PFSK-1 (cell line): ENCODE measurements around the gene SEC16B.

Experiments
- FOXP2 ChIP-seq: optimal IDR thresholded peaks from 2 replicates; pipeline ENCODE3; 2011; ENCODE audit warnings: borderline replicate concordance, control low read depth, inconsistent platforms; ENCODE audit not compliant: insufficient read depth; ENCODE audit errors: extremely low read length, extremely low read depth
- POLR2AphosphoS5 ChIP-seq: IDR thresholded peaks from 2 replicates; pipeline ENCODE4 v1.6.1; 2012; ENCODE audit warnings: low read depth, mild to moderate bottlenecking, control low read depth, low read length, moderate library complexity
- SIN3A ChIP-seq: IDR thresholded peaks from 2 replicates; pipeline ENCODE4 v1.6.1; 2012; ENCODE audit warnings: mild to moderate bottlenecking, low read length, moderate library complexity, borderline replicate concordance; ENCODE audit not compliant: insufficient read depth
- TAF1 ChIP-seq: IDR thresholded peaks from 2 replicates; pipeline ENCODE4 v1.6.1; 2012; ENCODE audit warnings: low read length, control low read depth, borderline replicate concordance; ENCODE audit not compliant: insufficient read depth
- TF ChIP-seq, protein P1 (sequence below), 2 experiments: IDR thresholded peaks; 2 replicates each; pipeline versions ENCODE4 v1.6.1 to v1.8.0; 2011 to 2012; ENCODE audit warnings: low read depth in 2 of 2, low read length in 2 of 2, control low read depth in 1 of 2, inconsistent platforms in 1 of 2, mild to moderate bottlenecking in 1 of 2, moderate library complexity in 1 of 2; ENCODE audit not compliant: insufficient read depth in 1 of 2

The SEC16B gene

DNA sequence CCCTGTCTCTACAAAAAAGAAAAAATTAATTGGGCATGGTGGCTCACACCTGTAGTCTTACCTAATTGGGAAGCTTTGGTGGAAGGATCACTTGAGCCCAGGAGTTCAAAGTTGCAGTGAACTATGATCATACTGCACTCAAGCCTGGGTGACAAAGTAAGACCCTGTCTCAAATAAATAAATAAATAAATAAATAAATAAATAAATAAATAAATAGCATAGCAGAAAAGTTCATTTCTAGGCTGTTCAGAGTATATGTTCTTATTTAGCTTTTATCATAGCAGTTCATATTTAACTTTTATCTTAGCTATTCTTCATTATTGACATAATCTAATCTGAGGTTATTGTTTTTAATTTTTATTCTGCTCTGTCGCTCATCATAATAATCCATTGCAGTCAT, 8.7 kb upstream of the SEC16B start:
- TF ChIP-seq TAF1 (no peak), SIN3A (no peak), FOXP2 (no peak)
- TF ChIP-seq, protein P1, sequence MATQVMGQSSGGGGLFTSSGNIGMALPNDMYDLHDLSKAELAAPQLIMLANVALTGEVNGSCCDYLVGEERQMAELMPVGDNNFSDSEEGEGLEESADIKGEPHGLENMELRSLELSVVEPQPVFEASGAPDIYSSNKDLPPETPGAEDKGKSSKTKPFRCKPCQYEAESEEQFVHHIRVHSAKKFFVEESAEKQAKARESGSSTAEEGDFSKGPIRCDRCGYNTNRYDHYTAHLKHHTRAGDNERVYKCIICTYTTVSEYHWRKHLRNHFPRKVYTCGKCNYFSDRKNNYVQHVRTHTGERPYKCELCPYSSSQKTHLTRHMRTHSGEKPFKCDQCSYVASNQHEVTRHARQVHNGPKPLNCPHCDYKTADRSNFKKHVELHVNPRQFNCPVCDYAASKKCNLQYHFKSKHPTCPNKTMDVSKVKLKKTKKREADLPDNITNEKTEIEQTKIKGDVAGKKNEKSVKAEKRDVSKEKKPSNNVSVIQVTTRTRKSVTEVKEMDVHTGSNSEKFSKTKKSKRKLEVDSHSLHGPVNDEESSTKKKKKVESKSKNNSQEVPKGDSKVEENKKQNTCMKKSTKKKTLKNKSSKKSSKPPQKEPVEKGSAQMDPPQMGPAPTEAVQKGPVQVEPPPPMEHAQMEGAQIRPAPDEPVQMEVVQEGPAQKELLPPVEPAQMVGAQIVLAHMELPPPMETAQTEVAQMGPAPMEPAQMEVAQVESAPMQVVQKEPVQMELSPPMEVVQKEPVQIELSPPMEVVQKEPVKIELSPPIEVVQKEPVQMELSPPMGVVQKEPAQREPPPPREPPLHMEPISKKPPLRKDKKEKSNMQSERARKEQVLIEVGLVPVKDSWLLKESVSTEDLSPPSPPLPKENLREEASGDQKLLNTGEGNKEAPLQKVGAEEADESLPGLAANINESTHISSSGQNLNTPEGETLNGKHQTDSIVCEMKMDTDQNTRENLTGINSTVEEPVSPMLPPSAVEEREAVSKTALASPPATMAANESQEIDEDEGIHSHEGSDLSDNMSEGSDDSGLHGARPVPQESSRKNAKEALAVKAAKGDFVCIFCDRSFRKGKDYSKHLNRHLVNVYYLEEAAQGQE (IDR thresholded peaks at IDR 0.05; ENCODE audit: insufficient read depth in 1 of 2, low read depth in 2 of 2, low read length in 2 of 2): no peak

DNA sequence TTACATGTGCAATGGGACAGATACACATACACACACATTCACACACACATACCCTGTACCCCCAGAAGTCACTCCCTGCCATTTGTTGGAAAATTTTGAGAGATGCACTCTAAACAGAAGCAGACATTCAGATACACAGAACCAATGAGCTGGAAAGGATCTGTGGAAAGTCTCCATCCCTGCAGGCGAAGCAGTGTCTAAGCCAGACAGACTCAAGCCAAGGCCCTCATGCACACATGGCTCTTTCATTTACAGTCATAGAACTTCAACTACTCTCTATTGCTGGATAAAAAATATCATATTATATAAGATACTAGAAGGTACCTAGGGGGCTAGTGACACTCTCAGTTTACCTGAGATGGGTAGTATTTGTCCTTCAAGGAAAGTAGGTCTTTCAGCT, 7.3 kb upstream of the SEC16B start:
- TF ChIP-seq SIN3A (no peak), TAF1 (no peak)
- TF ChIP-seq, protein P1 (IDR thresholded peaks at IDR 0.05; ENCODE audit: insufficient read depth in 1 of 2, low read depth in 2 of 2, low read length in 2 of 2): no peak

DNA sequence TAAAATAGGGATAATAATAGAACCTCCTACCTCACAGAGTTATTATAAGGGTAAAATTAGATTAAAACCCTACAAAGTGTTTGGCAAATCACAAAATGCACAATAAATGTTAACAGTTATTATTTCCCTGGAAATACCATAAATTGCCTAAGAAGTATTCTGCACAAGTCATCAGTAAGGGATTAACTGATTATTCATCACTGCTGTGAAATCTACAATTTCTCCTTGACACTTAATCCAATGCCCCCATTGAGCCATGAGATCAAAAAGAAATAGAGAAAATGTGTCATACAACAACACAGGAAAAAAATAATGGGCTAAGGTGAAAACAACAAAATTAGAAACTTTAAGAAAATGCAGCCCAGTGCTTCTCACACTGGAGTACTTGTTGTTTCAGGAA, 6.7 kb upstream of the SEC16B start:
- TF ChIP-seq POLR2AphosphoS5 (no peak), TAF1 (no peak), SIN3A (no peak)

DNA sequence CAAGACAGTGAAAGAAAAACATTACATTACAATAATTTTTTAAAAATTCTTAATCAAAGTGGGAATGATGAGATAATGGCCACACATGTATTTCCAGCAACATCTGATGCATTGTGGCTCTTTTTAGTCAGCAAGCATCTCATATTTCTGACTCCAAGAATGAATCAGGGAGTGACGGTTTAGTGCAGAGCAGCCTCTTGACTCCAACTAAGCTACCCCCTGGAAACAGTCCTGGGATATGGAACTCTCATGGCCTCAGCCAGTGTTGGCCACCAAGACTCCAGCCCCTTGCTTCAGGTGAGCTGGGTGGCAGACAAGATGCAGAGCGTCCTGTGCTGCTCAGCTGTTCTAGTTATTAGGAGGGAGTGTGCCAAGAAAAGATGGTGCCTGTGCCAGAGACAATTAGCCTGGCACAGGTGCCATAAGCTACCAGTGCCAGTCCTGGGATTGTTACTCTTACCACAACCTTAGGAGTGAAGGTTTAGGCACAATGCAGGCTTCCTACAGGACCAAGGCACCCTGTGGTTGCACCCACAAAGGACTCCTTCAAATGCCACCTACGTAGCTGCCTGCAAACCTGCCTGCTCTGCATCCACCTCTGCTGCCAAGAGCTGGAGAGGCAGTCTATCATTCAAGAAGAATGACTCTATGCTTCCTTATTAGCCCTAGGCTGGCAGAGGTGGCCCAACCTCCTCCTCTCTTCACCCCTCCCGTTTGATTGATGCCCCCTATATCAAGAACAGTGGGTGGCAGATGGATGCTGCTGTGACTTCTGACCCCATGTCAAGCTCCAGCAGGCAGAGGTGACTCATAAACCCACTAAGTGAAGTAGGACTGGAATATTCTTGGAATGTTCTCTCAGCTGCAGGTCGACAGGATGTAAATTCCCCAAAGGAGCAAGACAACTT, 6.0 kb upstream of the SEC16B start:
- TF ChIP-seq, protein P1 (IDR thresholded peaks at IDR 0.05; ENCODE audit: insufficient read depth in 1 of 2, low read depth in 2 of 2, low read length in 2 of 2): no peak
- TF ChIP-seq SIN3A: no peak
- no peak for TF ChIP-seq TAF1
- no peak for TF ChIP-seq POLR2AphosphoS5
- no peak for TF ChIP-seq FOXP2

DNA sequence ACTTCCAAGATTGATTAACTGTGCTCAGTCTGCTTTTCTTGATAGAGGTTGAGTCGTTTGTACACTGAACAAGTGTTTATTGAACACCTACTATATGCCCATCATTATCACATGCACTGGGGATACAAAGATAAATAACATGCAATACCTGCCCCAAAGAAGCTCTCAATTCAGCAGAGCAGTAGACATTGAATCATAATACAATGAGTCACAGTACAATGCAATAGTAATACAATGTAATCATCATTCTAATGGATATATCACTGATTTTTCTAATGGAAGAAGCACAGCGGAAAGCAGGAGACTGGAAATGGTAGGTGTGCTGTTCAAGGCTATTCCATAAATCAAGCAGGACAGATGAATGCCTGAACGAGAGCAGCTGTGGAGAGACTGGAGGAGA, 3.7 kb upstream of the SEC16B start:
- no peak for TF ChIP-seq TAF1
- no peak for TF ChIP-seq POLR2AphosphoS5
- TF ChIP-seq FOXP2: no peak
- TF ChIP-seq, protein P1 (IDR thresholded peaks at IDR 0.05; ENCODE audit: insufficient read depth in 1 of 2, low read depth in 2 of 2, low read length in 2 of 2): no peak
- no peak for TF ChIP-seq SIN3A
